Measurements from ENCODE around the gene RNF150. TPM values are rescaled to one million over a fixed set of nuclear protein-coding genes. Genes with fewer than 3 reads are reported as not detected.

RNF150 gene
- total RNA-seq, 1 experiment from 2014 or later: 0.15 TPM

DNA sequence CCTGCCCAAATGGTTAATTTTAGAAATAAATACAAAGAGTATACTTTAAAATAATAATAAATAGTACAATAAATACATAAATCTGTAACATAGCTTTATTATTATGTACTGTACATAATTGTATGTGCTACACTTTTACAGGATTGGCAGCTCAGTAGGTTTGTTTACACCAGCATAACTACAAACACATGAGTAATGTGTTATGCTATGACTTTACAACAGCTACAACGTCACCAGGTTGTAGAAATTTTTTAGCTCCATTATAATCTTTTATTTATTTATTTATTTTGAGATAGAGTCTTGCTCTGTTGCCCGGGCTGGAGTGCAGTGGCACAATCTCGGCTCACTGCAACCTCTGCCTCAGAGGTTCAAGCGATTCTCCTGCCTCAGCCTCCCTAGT, 31.8 kb downstream of the RNF150 start:
- Histone ChIP-seq H2AFZ (no peak overlapping the region), H3K9me2 (ENCODE audit: insufficient read depth) (no peaks in the 10 kb centered on the region), H3K27ac (no peak overlapping the region), H3K36me3 (ENCODE audit: low read depth) (no peaks in the 10 kb centered on the region), H3K9me3 (ENCODE audit: insufficient read depth, low read depth) (no peaks in the 10 kb centered on the region), H3K79me2 (ENCODE audit: low read depth) (no peaks in the 10 kb centered on the region), H4K20me1 (ENCODE audit: insufficient read depth) (no peaks in the 10 kb centered on the region), H3K4me1 (replicated peaks; ENCODE audit: insufficient read depth) (no peaks in the 10 kb centered on the region), H3F3A (ENCODE audit: insufficient read depth, low read depth) (no peaks in the 10 kb centered on the region), H3K4me3 (no peak overlapping the region), H3K4me2 (no peak overlapping the region), H3K27me3 (ENCODE audit: insufficient read depth, low read depth) (no peaks in the 10 kb centered on the region)
- POLR2A ChIA-PET (ENCODE audit: unreplicated experiment): no interaction called here
- no TSS peak for BruUV-seq (replicated peaks)
- CTCF ChIA-PET: no interaction called here
- TF ChIP-seq, protein P1, sequence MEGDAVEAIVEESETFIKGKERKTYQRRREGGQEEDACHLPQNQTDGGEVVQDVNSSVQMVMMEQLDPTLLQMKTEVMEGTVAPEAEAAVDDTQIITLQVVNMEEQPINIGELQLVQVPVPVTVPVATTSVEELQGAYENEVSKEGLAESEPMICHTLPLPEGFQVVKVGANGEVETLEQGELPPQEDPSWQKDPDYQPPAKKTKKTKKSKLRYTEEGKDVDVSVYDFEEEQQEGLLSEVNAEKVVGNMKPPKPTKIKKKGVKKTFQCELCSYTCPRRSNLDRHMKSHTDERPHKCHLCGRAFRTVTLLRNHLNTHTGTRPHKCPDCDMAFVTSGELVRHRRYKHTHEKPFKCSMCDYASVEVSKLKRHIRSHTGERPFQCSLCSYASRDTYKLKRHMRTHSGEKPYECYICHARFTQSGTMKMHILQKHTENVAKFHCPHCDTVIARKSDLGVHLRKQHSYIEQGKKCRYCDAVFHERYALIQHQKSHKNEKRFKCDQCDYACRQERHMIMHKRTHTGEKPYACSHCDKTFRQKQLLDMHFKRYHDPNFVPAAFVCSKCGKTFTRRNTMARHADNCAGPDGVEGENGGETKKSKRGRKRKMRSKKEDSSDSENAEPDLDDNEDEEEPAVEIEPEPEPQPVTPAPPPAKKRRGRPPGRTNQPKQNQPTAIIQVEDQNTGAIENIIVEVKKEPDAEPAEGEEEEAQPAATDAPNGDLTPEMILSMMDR (conservative IDR thresholded peaks at IDR 0.05): no peak
- TF ChIP-seq EZH2 (IDR thresholded peaks at IDR 0.05; ENCODE audit: low read depth): no peak
- intact Hi-C loops (cut with micrococcal nuclease; ENCODE audit: unreplicated experiment): no loop called here
- no peak for DNase-seq

DNA sequence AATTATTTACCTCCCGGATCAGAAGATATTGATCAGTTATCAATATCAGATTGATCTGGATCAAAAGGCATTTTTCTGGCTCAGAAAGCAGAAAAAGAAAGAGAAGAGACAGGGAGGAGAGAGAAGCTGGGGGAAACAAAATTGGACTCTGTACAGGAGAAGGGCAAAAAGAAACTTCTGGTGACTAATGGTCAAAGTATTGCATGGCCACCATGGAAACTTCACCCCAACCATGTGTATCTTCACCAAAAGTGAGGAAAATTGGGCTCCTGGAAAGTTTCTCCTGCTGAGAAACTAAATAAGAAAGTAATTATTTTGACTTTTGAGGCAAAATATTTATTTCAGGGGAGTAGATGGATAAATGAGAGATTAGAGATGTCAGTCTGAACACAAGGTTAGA, 33.9 kb downstream of the RNF150 start:
- POLR2A ChIA-PET (ENCODE audit: unreplicated experiment): no interaction called here
- DNase-seq: no peak

DNA sequence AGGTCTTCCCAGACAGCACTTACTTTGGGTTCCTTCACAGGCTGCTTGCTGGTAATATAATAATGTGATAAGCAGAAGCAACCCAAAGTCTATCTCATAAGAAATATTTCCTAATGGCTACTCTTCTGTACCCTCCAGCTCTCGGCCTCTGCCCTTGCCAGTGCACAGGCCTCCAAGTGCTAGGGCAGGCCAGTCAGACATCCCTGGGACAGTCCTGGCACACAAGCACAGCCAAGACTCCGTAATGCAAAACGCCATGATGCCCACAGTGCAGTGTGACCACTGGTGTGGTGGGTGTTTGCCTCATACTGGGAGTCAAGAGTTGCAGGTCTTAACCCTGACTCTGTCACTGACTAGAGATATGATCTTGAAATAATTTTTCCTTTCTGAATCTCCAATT, 35.1 kb downstream of the RNF150 start:
- no peaks in the 10 kb centered on the region for H3K79me2 ChIP-seq (ENCODE audit: low read depth)
- H3K27ac ChIP-seq: no peak overlapping the region
- no peaks in the 10 kb centered on the region for H3F3A ChIP-seq (ENCODE audit: insufficient read depth, low read depth)
- no peaks in the 10 kb centered on the region for H4K20me1 ChIP-seq (ENCODE audit: insufficient read depth)
- no TSS peak for BruUV-seq (replicated peaks)
- TF ChIP-seq EZH2 (IDR thresholded peaks at IDR 0.05; ENCODE audit: low read depth): no peak
- TF ChIP-seq, protein P1 (conservative IDR thresholded peaks at IDR 0.05): no peak
- H3K4me2 ChIP-seq: no peak overlapping the region
- no peaks in the 10 kb centered on the region for H3K27me3 ChIP-seq (ENCODE audit: insufficient read depth, low read depth)
- no peak overlapping the region for H2AFZ ChIP-seq
- H3K4me3 ChIP-seq: no peak overlapping the region
- DNase-seq: no peak
- no peaks in the 10 kb centered on the region for H3K36me3 ChIP-seq (ENCODE audit: low read depth)
- H3K9me3 ChIP-seq (ENCODE audit: insufficient read depth, low read depth): no peaks in the 10 kb centered on the region
- ChIA-PET CTCF (no interaction called here), POLR2A (ENCODE audit: unreplicated experiment) (no interaction called here)
- no peaks in the 10 kb centered on the region for H3K4me1 ChIP-seq (replicated peaks; ENCODE audit: insufficient read depth)
- intact Hi-C loops (cut with micrococcal nuclease; ENCODE audit: unreplicated experiment): no loop called here
- H3K9me2 ChIP-seq (ENCODE audit: insufficient read depth): no peaks in the 10 kb centered on the region

More for the DNA sequence above, 33.9 kb downstream of the RNF150 start:
- BruUV-seq (replicated peaks): no TSS peak
- H4K20me1 ChIP-seq (ENCODE audit: insufficient read depth): no peaks in the 10 kb centered on the region
- no peaks in the 10 kb centered on the region for H3K4me1 ChIP-seq (replicated peaks; ENCODE audit: insufficient read depth)
- TF ChIP-seq EZH2 (IDR thresholded peaks at IDR 0.05; ENCODE audit: low read depth): no peak
- TF ChIP-seq, protein P1 (conservative IDR thresholded peaks at IDR 0.05): no peak
- H3K36me3 ChIP-seq (ENCODE audit: low read depth): no peaks in the 10 kb centered on the region
- no peaks in the 10 kb centered on the region for H3K9me3 ChIP-seq (ENCODE audit: insufficient read depth, low read depth)
- H3K79me2 ChIP-seq (ENCODE audit: low read depth): no peaks in the 10 kb centered on the region
- H3K4me3 ChIP-seq: no peak overlapping the region
- no peaks in the 10 kb centered on the region for H3K27me3 ChIP-seq (ENCODE audit: insufficient read depth, low read depth)
- H2AFZ ChIP-seq: no peak overlapping the region
- no peaks in the 10 kb centered on the region for H3F3A ChIP-seq (ENCODE audit: insufficient read depth, low read depth)
- no peak overlapping the region for H3K27ac ChIP-seq
- H3K9me2 ChIP-seq (ENCODE audit: insufficient read depth): no peaks in the 10 kb centered on the region
- CTCF ChIA-PET: no interaction called here
- H3K4me2 ChIP-seq: no peak overlapping the region
- intact Hi-C loops (cut with micrococcal nuclease; ENCODE audit: unreplicated experiment): no loop called here

Data from PC-9 (cell line).